ENCODE data around the gene GTPBP3.

DNA sequence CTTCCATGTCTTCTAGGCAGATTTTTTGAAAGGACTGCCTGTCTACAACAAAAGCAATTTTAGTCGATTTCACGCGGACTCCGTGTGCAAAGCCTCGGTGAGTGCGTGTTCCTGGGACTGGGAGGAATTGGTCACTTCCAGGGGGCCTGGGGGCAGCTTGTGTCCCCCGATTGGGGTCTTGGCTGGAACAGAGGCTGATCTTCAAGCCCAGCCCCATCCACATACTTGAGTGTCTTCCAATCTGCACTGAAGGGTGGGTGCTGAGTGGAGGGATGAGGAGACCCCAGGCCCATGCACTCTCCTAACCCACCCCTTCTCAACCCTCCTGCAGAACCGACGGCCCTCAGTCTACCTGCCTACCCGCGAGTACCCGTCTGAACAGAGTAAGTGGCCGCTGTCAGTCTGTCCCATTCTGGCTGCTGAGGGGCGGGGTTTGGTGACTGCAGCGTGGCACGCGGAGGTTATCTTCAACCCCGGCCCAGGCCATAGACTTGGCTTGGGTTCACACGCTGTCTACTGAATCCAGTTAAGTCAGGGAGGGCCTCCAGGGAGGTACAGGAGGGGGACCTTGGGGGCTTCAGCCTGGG, 23.3 kb upstream of the GTPBP3 start:
- TF ChIP-seq, protein P1, sequence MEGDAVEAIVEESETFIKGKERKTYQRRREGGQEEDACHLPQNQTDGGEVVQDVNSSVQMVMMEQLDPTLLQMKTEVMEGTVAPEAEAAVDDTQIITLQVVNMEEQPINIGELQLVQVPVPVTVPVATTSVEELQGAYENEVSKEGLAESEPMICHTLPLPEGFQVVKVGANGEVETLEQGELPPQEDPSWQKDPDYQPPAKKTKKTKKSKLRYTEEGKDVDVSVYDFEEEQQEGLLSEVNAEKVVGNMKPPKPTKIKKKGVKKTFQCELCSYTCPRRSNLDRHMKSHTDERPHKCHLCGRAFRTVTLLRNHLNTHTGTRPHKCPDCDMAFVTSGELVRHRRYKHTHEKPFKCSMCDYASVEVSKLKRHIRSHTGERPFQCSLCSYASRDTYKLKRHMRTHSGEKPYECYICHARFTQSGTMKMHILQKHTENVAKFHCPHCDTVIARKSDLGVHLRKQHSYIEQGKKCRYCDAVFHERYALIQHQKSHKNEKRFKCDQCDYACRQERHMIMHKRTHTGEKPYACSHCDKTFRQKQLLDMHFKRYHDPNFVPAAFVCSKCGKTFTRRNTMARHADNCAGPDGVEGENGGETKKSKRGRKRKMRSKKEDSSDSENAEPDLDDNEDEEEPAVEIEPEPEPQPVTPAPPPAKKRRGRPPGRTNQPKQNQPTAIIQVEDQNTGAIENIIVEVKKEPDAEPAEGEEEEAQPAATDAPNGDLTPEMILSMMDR (IDR thresholded peaks at IDR 0.05; ENCODE audit: borderline replicate concordance, extremely low read depth, low read length, poor library complexity, severe bottlenecking): no peak
- TF ChIP-seq EZH2 (IDR thresholded peaks at IDR 0.05; ENCODE audit: borderline replicate concordance, low read depth, low read length, severe bottlenecking): no peak

Measured in DND-41 (cell line).